Putamen (tissue), 1 donor: ENCODE results near the gene LARP7.
"Not testable (repeated sequence)": the region's sequence is repeated elsewhere in the genome, so short reads cannot be mapped to it uniquely, and the experiment has no call there.

Experiments used
- DNase-seq: peaks from one replicate; pipeline ENCODE4 v3.0.0-alpha.2; 2016; ENCODE audit warnings: low spot score

Gene LARP7

GRCh38 chr4:112650332-112650731 is 13.4 kb downstream of the LARP7 start:
- DNase-seq: no peak

GRCh38 chr4:112651641-112652040 is 14.7 kb downstream of the LARP7 start:
- DNase-seq: no peak

GRCh38 chr4:112652216-112652615 is 15.3 kb downstream of the LARP7 start:
- DNase-seq: no peak

GRCh38 chr4:112655270-112655669 is 18.3 kb downstream of the LARP7 start:
- DNase-seq: no peak

- DNase-seq: not testable (repeated sequence)
Observed at GRCh38 chr4:112656115-112656514, 19.2 kb downstream of the LARP7 start.

- DNase-seq: no peak
Observed at GRCh38 chr4:112664611-112665010, 27.7 kb downstream of the LARP7 start.

- no peak for DNase-seq
Observed at GRCh38 chr4:112668131-112668530, 31.2 kb downstream of the LARP7 start.

- peak; percentile 40 for DNase-seq
Observed at GRCh38 chr4:112673076-112673475, 36.1 kb downstream of the LARP7 start.

- no peak for DNase-seq
Observed at GRCh38 chr4:112673686-112674085, 36.7 kb downstream of the LARP7 start.

- DNase-seq: no peak
Observed at GRCh38 chr4:112674376-112674775, 37.4 kb downstream of the LARP7 start.

- no peak for DNase-seq
Observed at GRCh38 chr4:112677519-112678091, 40.7 kb downstream of the LARP7 start.

- no peak for DNase-seq
Observed at GRCh38 chr4:112680996-112681395, 44.1 kb downstream of the LARP7 start.

- no peak for DNase-seq
Observed at GRCh38 chr4:112693507-112693906, 56.6 kb downstream of the LARP7 start.

- DNase-seq: no peak
Observed at GRCh38 chr4:112700679-112701078, 63.7 kb downstream of the LARP7 start.

GRCh38 chr4:112702892-112703291 is 65.9 kb downstream of the LARP7 start:
- DNase-seq: no peak

- no peak for DNase-seq
Observed at GRCh38 chr4:112704322-112704721, 67.4 kb downstream of the LARP7 start.

GRCh38 chr4:112704991-112705845 is 68.3 kb downstream of the LARP7 start:
- peak; percentile 7 for DNase-seq

GRCh38 chr4:112705891-112706839 is 69.2 kb downstream of the LARP7 start:
- DNase-seq: peak; percentile 32

- peak; percentile 2 for DNase-seq
Observed at GRCh38 chr4:112706840-112707207, 69.9 kb downstream of the LARP7 start.
